Activated T-cell treated with anti-CD3 and anti-CD28 coated beads, Interleukin-2, amount 50 U/mL, for 48 hours (primary cell): ENCODE results near the gene CRTC3.
"Not testable (repeated sequence)": the region's sequence is repeated elsewhere in the genome, so short reads cannot be mapped to it uniquely, and the experiment has no call there.

ENCODE experiments used
- DNase-seq, 2 experiments: peaks; one replicate each; pipeline ENCODE4 v3.0.0-alpha.2; 2020

CRTC3 gene

GRCh38 chr15:90657520-90658172 is 127.9 kb downstream of the CRTC3 start:
- DNase-seq, result peak; percentile 47 to 63

- DNase-seq, result no peak
Measured at GRCh38 chr15:90659481-90659880, 129.8 kb downstream of the CRTC3 start.

DNA sequence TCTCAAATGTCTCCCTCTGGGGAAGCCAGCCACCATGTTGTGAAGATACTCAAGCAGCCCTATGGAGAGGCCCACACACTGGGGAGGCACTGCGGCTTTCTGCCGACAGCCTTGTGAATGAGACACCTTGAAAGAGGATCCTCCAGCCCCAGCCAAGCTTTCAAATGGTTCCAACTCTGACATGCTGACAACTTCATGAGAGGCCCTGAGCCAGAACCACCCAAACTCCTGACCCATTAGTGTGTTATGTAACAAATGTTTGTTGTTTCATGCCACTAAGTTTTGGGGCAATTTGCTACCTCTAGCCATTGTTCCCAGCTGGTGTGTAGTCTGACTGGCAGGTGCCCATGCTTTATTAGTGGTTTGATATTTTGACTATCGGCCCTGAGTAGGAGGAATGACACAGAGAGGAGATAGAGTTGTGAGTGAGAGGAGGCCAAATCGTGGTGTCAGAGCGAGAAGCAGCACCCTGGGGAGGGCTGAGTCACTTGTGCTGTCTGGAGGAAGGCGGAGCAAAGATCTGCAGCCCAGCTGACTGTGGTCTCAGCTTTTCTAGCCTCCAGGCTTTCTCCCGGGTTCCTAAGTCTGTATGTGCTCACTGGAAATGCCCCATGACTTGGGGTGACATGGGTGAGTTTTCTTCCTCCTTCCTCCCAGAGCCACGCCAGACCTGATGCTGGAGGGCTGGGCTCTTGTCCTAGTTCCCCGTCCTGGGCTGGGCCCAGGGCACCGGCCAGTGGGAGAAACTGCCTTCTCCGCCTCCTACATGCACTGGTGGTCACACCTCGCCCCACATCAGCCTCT is 130.7 kb downstream of the CRTC3 start:
- peak; percentile 78 to 84 for DNase-seq

DNA sequence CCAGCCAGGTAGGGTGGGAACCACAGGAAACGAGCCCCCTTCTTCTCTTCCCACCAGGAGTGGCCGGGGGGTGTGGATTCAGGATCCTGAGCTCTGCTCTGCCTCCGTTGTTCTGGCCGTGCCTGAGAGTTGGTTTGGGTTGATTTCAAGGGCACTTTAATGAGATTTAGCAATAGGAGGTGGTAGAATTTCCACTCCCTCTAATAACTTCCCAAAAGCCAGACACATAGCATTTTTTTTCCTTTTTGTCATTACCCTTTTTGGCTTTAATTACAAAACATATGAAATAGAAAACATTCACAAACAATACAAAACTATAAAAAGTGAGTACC is 131.2 kb downstream of the CRTC3 start:
- DNase-seq, result not testable (repeated sequence)

GRCh38 chr15:90664081-90664461 is 134.3 kb downstream of the CRTC3 start:
- not testable (repeated sequence) for DNase-seq

GRCh38 chr15:90664650-90665287 is 135.0 kb downstream of the CRTC3 start:
- DNase-seq, result no peak

DNA sequence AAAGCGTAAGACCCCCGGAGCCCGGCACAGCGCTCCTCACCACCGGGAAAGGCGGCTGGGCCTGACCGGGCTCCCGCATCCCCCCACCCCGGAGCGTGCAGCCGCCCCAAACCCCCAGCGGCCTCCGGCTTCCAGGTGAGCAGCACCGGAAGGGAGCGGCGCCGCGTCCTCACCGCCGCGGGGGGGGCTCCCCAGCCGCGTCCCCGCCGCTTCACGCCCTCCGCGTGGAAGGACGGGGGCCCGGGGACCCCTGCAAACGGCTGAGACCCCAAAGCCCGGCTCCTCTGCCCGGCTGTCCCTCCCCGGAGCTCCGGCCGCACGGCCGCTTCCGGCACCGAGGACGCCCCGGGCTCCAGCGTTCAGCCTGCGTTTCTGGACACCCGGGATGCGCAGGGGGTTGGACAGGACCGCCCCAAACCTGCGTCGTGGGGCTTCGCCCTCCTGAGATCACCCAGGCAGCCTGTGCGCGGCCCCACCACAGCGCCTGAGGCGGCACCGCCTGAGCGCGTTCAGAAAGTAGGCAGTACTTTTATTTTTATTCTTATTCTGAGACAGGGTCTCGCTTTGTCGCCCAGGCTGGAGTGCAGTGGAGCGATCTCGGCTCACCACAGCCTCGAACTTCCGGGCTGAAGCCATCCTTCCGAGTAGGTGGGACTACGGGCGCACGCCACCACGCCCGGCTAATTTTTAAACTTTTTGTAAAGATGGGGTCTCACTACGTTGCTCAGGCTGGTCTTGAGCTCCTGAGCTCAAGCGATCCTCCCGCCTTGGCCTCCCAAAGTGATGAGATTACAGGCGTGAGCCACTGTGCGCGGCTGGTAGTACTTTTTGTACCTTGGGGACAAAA is 135.8 kb downstream of the CRTC3 start:
- DNase-seq, result peak; percentile 72 to 77

- DNase-seq, result no peak
Measured at GRCh38 chr15:90666135-90666909, 136.6 kb downstream of the CRTC3 start.

- no peak for DNase-seq
Measured at GRCh38 chr15:90667073-90667754, 137.5 kb downstream of the CRTC3 start.

GRCh38 chr15:90667755-90668345 is 138.1 kb downstream of the CRTC3 start:
- DNase-seq, result not testable (repeated sequence)

GRCh38 chr15:90670631-90671030 is 140.9 kb downstream of the CRTC3 start:
- not testable (repeated sequence) for DNase-seq

- DNase-seq, result no peak
Measured at GRCh38 chr15:90671216-90671615, 141.5 kb downstream of the CRTC3 start.

- not testable (repeated sequence) for DNase-seq
Measured at GRCh38 chr15:90673357-90673756, 143.6 kb downstream of the CRTC3 start.

- DNase-seq, result no peak
Measured at GRCh38 chr15:90674476-90674875, 144.8 kb downstream of the CRTC3 start.

GRCh38 chr15:90675464-90675863 is 145.7 kb downstream of the CRTC3 start:
- no peak for DNase-seq

DNA sequence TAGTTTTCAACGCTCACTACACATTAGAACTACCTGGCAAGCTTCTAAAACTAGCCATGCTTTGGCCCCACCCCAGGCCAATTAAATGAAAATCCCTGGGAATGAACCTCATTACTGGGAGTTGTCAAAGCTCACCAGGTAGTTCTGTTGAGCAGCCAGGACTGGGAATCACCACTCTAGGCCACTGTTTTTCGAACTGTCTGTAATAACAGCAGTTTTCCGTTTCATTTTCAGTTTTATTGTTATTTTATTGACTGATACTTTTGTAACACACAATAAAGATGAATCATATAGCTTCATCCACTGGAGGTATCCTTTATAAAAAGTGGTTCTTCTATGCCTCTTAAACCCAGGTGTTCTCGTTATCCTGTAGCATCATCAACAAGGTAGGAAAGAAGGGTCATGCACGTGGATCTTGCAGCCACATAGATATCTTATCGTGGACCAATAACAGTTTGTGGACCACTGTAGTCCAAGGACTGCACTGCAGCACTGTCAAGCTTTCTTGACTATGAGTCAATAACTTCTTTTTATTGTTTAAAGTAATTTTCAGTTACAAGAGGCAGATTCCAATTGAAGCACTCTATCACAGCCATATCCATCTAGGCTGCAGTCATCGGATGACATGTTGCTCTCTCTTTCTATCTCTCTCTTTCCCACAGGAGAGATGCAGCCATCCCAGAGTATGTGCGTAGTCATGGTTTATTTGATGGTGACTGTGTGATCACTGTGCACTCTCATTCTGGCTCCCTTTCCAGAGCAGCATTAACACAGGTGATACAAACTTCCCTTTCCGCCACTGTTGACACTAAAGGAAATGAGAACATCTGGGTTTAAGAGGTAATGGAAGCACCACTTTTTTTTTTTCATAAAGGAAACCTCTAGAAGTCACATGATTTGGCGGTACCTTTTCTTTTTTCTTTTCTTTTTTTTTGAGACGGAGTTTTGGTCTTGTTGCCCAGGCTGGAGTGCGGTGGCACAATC is 148.4 kb downstream of the CRTC3 start:
- DNase-seq, result no peak

- DNase-seq, result no peak
Measured at GRCh38 chr15:90679959-90680358, 150.2 kb downstream of the CRTC3 start.

GRCh38 chr15:90680371-90680935 is 150.7 kb downstream of the CRTC3 start:
- DNase-seq, result no peak

DNA sequence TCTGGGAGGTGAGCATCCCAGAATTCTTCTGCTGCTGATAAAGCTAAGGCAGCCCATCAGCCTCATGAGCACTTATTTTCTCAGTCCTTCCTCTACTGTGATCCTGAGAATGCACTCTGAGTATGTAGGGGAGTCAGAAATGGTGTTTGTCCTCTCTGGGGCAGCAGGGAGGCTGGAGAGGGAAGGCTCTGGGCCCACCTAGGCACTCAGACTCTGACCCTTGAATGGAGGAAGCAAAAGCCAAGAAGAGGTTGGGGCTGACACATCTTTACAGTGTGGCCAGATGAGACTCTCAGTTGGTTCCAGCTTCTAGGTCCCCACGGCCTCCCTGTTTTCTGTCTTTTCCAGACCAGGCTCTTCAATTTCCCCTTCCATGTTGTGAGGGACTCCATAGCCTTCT is 151.3 kb downstream of the CRTC3 start:
- no peak for DNase-seq

DNA sequence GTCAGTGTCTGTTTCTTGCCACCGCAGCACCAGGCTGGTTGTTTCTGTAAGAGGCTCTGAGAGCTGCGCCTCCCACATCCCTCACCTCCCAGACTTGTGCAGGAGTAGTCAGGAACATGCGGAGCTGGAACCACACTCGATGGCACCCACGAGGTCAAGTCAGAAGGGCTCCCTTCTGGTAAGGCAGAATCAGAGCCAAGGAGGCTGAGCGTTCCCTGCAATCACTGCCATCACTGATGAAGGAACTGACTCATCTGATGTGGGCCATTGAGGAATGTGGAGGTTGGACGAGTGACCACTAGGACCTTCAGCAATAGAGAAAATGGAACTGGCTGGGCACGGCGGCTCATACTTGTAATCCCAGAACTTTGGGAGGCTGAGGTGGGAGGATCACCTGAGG is 151.8 kb downstream of the CRTC3 start:
- DNase-seq, result no peak
